ENCODE measurements around the gene CFTR. TPM values are rescaled to one million over a fixed set of nuclear protein-coding genes. Genes with fewer than 3 reads are reported as not detected.

Gene CFTR
- total and polyA plus RNA-seq, 2 of the 8 experiments (the other 6 are each of a cell fraction or from before 2014, with no cell fraction given) = 1.2 to 1.6 TPM

DNA sequence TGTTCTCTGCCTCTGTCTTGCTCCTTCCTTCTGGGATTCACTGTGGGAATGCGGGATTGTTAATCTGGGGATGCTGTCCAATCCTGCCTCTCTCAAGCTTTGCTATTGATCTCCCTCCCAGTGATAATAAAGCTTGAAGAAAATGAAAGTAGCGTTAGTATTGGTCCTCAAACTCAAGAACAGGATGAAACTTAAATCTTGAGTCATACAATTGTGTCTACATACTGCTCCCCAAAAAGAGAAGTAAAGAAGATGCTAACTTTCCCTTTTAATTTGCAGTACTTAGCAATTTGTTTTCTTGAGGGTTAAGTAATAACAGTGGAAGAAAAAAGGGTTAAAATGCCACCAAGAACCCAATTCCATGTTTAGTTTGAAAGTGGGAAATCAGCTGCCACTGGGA is 13.6 kb downstream of the CFTR start:
- Histone ChIP-seq H2BK20ac (ENCODE audit: low read length) (no peak overlapping the region), H4K8ac (ENCODE audit: extremely low read depth, insufficient read depth, low read length) (no peak overlapping the region), H2BK5ac (ENCODE audit: low read depth, low read length) (no peak overlapping the region), H2AK5ac (ENCODE audit: low read depth, low read length) (no peak overlapping the region), H3K23ac (ENCODE audit: insufficient read length) (no peak overlapping the region), H3K14ac (ENCODE audit: insufficient read length) (no peak overlapping the region), H2AFZ (ENCODE audit: low read length) (no peak overlapping the region), H3K79me1 (ENCODE audit: low read depth, low read length) (no peaks in the 10 kb centered on the region), H3K4ac (replicated peaks; ENCODE audit: insufficient read length, low read depth, low read length) (no peak overlapping the region), H3K36me3 (ENCODE audit: control insufficient read depth in 2 of 4, insufficient read depth in 4 of 4, low read length in 3 of 4) (no peaks in the 10 kb centered on the region), H3K4me3 (ENCODE audit: extremely low read depth in 1 of 4, insufficient read depth in 2 of 4, low read depth in 3 of 4, low read length in 4 of 4) (no peak overlapping the region), H3K27me3 (replicated peaks in 1 of 4; ENCODE audit: control insufficient read depth in 3 of 4, extremely low read depth in 1 of 4, insufficient read depth in 3 of 4, low read length in 3 of 4) (no peaks in the 10 kb centered on the region), H3K4me2 (ENCODE audit: insufficient read depth in 1 of 2, low read depth in 2 of 2, low read length in 2 of 2) (no peak overlapping the region), H3K9ac (replicated peaks in 1 of 4; ENCODE audit: extremely low read depth in 1 of 4, low read depth in 3 of 4, low read length in 3 of 4) (no peak overlapping the region), H2BK12ac (ENCODE audit: low read depth, low read length) (no peak overlapping the region), H3K4me1 (replicated peaks in 1 of 4; ENCODE audit: control insufficient read depth in 3 of 4, insufficient read depth in 4 of 4, low read length in 3 of 4) (no peaks in the 10 kb centered on the region), H4K20me1 (replicated peaks in 1 of 2; ENCODE audit: control insufficient read depth in 1 of 2, insufficient read depth in 2 of 2, low read length in 2 of 2) (no peaks in the 10 kb centered on the region), H3K56ac (replicated peaks; ENCODE audit: insufficient read length, low read depth, low read length) (no peak overlapping the region), H3K79me2 (ENCODE audit: control insufficient read depth in 1 of 2, insufficient read depth in 2 of 2, low read length in 2 of 2) (no peaks in the 10 kb centered on the region), H2BK120ac (replicated peaks; ENCODE audit: low read depth, low read length) (no peak overlapping the region), H3K23me2 (ENCODE audit: low read depth, low read length) (no peaks in the 10 kb centered on the region), H2BK15ac (ENCODE audit: low read length) (no peak overlapping the region), H4K5ac (ENCODE audit: insufficient read length, low read depth, low read length) (no peak overlapping the region), H4K91ac (replicated peaks; ENCODE audit: insufficient read length, low read length) (no peak overlapping the region), H3K9me3 (ENCODE audit: insufficient read depth in 2 of 2, low read depth in 1 of 2, low read length in 1 of 2) (no peaks in the 10 kb centered on the region), H3K18ac (ENCODE audit: extremely low read depth, low read length) (no peak overlapping the region), H3K27ac (ENCODE audit: low read depth, low read length) (no peak overlapping the region)
- no peak for TF ChIP-seq JUN (IDR thresholded peaks at IDR 0.05; ENCODE audit: low read depth, low read length)
- WGBS, 2 experiments (ENCODE audit: extremely low coverage in 1 of 2, insufficient coverage in 1 of 2, insufficient read length in 1 of 2, insufficient replicate concordance in 2 of 2, low coverage in 1 of 2, low lambda C conversion rate in 2 of 2, missing lambda C conversion rate in 1 of 2) = 81% methylated on average over 2 of the region's 2 CpGs; no CpG with 5 or more reads in 1 of the 2 experiments
- CTCF ChIA-PET (ENCODE audit: partially characterized antibody) = no interaction called here
- DNase-seq (ENCODE audit: low read depth in 1 of 2, low spot score in 2 of 2) (no peak), FAIRE-seq (no peak)
- POLR2A ChIA-PET (ENCODE audit: partially characterized antibody) = interaction anchor here (0.7 kb wide), 1 partner anchor 18 kb away, joined by 4 read pairs; no protein-coding TSS in a partner anchor
